GM18861 (cell line): ENCODE measurements around the gene SLC26A3.
A peak's percentile ranks its signal among the peaks of the same experiment; 100 is the strongest.

Source experiments
- ATAC-seq: cut with Tn5 transposase; IDR thresholded peaks from one replicate; pipeline ENCODE4 v1.9.1; 2021; ENCODE audit not compliant: unreplicated experiment

Gene SLC26A3

GRCh38 chr7:107751113-107751512 is 51.9 kb downstream of the SLC26A3 start:
- ATAC-seq = no peak

DNA sequence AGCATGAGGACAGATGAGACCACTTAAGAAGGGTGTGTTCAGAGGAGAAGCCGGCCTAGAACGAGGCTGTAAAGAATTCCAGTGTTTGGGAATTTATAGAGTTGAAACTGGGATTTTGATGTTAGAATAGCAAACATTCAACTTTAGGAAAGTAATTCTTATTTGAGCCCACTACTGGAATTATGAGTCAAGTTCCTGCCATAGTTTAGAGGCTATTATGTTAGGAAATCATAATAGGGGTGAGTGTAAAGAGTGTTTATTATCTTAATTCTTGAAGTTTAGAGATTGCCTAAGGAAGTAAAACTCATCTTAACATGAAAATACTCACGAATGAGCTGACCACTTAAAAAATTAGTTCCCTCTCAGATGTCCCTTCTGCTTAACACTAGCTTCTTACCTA is 57.0 kb downstream of the SLC26A3 start:
- ATAC-seq = no peak

GRCh38 chr7:107744345-107744750 is 58.7 kb downstream of the SLC26A3 start:
- ATAC-seq = peak; percentile 28

DNA sequence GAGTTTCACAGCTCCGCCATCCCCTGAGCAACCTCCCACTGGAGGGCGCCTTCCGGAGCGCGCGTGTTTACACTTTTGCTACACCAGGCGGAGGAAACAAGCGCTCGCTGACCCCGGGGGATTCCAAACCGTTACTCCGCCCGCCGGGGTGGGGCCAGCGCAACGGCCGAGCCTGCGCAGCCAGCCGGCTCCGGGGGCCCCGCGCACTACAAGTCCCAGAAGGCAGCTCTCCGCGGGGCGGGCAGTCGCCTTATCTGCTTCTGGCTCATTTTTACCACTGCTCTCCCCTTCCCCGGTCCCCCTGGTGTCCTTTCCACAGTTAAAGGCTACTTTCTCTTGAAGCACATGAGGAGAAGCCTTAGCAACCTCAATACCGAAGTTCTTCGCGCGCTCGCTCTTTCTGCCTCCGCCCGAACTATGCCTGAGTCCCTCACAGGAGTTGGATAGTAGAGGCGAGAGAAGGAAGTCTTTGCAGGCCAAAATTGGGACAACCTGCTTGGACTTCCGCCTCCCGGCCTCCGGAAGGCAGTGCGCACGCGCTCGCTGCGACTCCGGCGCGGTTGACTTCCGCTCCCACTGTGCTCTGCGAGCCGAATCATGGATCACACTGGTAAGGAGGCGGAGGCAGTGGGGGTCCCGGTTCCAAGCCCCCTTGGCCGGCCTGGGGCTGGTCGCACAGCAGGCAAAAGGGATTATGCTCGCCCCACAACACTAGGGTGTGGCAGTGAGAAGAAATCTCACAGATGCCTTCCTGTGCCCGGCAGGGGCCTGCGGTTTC is 59.3 kb downstream of the SLC26A3 start, which contains the start of gene CBLL1:
Gene CBLL1, plus strand, starts transcription at position 576 of the 778 bp plus-strand sequence. Its CDS starts 22 bp downstream, at position 598.
- ATAC-seq = peak; percentile 84

- ATAC-seq = peak; percentile 27
Measured at GRCh38 chr7:107742678-107743566, 60.1 kb downstream of the SLC26A3 start.

DNA sequence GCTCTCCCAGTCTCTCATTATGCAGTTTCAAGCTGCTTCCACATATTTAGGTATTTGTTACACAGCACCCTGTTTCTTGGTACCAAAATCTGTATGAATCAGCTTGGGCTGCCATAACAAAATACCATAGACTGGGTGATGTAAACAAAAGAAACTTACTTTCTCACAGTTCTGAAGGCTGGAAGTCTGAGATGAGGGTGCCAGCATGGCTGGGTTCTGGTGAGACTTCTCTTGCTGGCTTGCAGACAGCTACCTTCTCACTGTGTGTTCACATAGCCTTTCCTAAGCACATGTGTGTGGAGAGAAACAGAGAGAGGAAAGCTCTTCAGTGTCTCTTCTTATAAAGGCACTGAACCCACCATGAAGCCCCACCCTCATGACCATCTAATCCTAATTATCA is 74.7 kb downstream of the SLC26A3 start:
- ATAC-seq = no peak

DNA sequence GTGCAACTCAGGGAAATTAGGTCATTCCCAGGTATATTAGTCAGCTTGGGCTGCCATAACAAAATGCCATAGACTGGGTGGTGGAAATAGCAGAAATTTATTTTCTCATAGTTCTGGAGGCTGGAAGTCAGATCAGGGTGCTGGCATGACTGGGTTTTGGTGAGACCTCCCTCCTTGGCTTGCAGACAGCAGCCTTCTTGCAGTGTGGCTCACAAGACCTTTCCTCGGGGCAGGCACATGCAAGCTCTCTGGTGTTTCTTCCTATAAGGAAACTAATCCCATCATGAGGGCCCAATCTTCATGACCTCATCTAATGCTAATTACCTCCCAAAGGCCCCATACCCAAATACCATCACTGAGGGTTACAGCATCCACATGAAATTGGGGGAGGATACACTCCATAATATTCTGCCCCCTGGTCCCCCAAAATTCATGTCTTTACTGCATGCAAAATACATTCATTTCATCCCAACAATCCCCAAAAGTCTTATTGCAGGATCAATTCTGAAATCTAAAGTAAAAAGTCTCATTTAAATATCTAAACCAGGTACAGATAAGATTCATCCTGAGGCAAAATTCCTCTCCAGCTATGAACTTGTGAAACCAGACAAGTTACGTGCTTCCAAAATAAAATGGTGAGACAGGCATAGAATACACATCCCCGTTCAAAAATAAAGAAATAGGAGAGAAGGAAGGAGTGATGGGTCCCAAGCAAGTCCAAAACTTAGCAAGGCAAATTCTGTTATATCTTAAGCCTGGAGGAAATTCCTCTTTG is 76.5 kb downstream of the SLC26A3 start:
- ATAC-seq = no peak

DNA sequence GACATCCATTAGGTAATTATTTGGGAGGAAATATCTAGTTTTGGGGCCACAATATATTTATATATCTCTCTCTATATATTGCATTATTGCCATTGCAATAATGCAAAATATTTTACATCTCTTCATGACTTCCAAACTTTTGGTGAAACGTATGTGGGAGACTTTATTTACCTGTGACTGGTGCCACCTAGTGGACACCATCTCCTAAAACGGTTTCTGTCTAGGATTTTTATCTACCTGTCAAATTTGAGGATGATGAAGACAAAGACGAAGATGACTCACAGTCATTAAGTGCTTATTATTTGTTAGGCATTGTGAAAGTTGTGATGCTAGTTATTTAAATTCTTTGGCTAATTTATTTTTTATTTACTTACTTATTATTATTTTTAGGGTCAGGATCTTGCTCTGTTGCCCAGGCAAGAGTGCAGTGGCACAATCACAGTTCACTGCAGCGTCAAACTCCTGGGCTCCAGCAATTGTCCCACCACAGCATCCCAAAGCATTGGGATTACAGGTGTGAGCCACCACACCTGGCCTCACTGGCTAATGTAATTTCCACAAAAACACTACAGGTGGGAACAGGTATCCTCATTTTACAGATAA is 77.8 kb downstream of the SLC26A3 start:
- ATAC-seq = no peak

GRCh38 chr7:107723255-107723654 is 79.8 kb downstream of the SLC26A3 start:
- ATAC-seq = no peak

GRCh38 chr7:107721286-107721685 is 81.7 kb downstream of the SLC26A3 start:
- ATAC-seq = no peak

- ATAC-seq = no peak
Measured at GRCh38 chr7:107718456-107719193, 84.4 kb downstream of the SLC26A3 start.

DNA sequence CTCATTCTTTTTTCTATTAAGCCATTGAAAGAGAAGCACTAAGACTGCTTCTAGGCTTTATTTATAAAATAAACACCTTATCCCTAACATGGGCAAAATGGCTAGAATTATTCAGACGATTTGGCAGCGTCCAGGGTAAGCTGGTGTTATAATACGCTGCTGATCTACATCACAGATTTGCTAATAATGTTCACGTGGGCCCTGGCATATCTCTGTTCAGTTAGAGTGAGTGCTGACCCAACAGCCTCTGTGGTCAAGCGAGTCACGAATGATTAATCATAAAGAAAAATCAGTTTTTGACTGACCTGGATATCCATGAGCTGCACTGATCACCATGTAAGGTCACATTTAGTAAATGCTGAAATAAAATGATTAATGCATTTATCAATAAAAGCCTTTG is 87.5 kb downstream of the SLC26A3 start:
- no peak for ATAC-seq
